UCSD-AML1 (cell line): Measurements from ENCODE around the gene GNB3.
A peak's percentile ranks its signal among the peaks of the same experiment; 100 is the strongest.

Experiments used
- DNase-seq: peaks from one replicate; lab custom pipeline; 2025; ENCODE audit not compliant: unreplicated experiment; lab: John Stamatoyannopoulos, UW

GNB3 gene

GRCh38 chr12:6840761-6841515, at the start of gene GNB3:
Gene GNB3, plus strand, starts transcription at chr12:6840925. Its CDS starts 363 bp downstream, at chr12:6841288.
- no peak for DNase-seq

- DNase-seq = peak; percentile 37
Observed at GRCh38 chr12:6791931-6792520, 48.7 kb upstream of the GNB3 start.

- DNase-seq = peak; percentile 69
Observed at GRCh38 chr12:6792522-6793201, 48.1 kb upstream of the GNB3 start.

GRCh38 chr12:6795088-6795487, 45.6 kb upstream of the GNB3 start:
- no peak for DNase-seq

- no peak for DNase-seq
Observed at GRCh38 chr12:6796576-6796975, 44.1 kb upstream of the GNB3 start.

- DNase-seq = no peak
Observed at GRCh38 chr12:6799147-6799546, 41.6 kb upstream of the GNB3 start.

DNA sequence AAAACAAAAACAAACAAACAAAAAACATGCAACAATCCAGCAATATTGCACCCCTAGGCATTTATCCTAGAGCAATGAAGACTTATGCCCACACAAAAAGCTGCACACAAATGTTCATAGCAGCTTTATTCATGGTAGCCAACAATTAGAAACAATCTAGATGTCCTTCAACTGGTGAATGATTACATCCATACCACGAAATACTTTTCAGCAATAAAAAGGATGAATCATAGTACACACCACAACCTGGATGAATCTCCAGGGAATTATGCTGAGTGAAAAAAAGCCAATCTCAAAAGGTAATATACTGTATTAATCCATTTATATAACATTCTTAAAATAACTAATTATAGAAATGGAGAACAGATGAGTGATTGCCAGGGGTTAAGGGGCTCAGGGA, 33.6 kb upstream of the GNB3 start:
- DNase-seq = no peak

DNA sequence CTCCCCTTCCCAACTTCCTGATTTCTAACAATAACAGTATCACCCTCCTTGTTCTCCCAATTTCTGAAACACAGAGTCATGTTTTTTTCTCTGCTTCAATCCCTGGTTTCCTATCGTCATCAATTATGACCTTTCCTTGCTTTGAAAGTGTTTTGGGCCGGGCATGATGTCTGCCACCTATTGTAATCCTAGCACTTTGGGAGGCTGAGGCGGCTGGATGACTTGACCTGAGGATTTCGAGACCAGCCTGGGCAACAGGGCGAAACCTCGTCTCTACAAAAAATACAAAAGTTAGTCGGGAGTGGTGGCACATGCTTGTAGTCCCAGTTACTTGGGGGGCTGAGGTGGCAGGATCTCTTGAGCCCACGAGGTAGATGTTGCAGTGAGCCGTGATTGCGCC, 31.7 kb upstream of the GNB3 start:
- no peak for DNase-seq

- no peak for DNase-seq
Observed at GRCh38 chr12:6810758-6811157, 30.0 kb upstream of the GNB3 start.

- DNase-seq = no peak
Observed at GRCh38 chr12:6813363-6813762, 27.4 kb upstream of the GNB3 start.

DNA sequence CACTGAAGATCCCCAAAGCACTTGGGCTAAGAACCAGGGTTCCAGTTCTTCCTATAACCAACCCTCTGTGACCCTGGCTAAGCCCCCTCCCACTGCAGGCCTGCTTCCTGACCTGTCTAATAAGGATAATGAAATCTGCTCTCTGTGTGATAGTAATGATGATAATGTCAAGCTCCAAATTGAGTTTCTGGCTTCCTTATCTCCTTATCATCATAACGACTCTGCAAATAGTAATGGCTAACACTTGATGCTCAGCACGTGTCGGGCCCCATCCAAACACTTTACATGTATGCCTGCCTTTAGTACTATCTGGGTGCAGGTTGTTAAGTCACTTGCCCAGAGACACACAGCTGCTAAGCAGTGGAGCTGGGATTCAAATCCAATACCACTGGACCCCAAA, 24.1 kb upstream of the GNB3 start:
- no peak for DNase-seq

GRCh38 chr12:6817098-6817497, 23.6 kb upstream of the GNB3 start:
- DNase-seq = no peak

- DNase-seq = no peak
Observed at GRCh38 chr12:6817662-6818157, 23.0 kb upstream of the GNB3 start.

- DNase-seq = no peak
Observed at GRCh38 chr12:6818222-6818621, 22.5 kb upstream of the GNB3 start.

GRCh38 chr12:6818645-6819044, 22.1 kb upstream of the GNB3 start:
- no peak for DNase-seq

GRCh38 chr12:6819106-6820030, 21.4 kb upstream of the GNB3 start:
- DNase-seq = no peak

DNA sequence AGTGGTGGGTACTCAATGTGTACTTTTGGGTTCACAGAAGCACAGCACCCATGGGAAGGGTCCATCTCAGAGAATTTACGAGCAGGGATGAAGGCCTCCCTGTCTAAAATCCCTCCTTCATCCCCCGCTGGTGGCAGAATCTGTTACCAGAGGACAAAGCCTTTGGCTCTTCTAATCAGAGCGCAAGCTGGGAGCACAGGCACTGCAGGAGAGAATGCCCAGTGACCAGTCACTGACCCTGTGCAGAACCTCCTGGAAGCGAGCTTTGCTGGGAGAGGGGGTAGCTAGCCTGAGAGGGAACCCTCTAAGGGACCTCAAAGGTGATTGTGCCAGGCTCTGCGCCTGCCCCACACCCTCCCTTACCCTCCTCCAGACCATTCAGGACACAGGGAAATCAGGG, 20.6 kb upstream of the GNB3 start:
- DNase-seq = no peak

GRCh38 chr12:6821591-6822425, 18.9 kb upstream of the GNB3 start, which contains the start of gene GPR162:
Gene GPR162, plus strand, starts transcription at chr12:6821821. Its CDS starts 2,078 bp downstream, at chr12:6823899.
- peak; percentile 76 for DNase-seq

DNA sequence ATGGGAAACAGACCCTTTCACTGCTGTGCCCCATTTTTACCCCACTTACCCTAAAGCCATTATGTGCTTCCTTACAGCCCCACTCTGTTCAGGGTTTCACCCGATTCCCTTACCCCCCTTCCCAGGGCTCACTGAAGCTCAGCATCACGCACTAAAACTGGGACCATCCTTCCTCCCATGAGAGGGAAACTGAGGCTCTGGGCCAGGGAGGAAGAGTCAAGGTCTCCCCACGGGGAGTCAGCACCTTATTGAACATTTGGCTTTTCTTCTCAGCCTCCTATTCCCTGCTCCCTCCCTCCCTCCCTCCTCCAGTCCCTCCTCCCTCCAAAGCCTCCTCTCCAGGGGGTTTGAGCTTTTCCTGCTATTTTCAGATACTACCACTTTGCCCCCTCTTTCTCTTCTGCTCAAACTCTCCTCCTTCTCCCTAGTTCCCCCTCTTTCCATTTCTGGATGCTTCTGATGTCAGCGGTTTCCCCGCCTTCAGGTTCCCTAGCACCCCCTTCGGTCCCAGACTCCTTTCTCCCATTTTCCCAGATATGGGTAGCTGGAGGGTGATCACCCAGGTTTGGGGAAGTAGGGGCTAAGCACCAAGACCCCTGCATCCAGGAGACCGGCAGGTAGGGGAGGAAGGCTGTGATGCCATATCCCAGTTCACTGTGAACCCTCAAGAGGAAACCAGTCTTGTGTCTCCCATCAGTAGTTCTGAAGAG, 18.1 kb upstream of the GNB3 start:
- DNase-seq = no peak
